ENCODE results near the gene IFITM5. TPM values are rescaled to one million over a fixed set of nuclear protein-coding genes. Genes with fewer than 3 reads are reported as not detected.

The IFITM5 gene
- total RNA-seq, 4 donors from 2014 or later = not detected

GRCh38 chr11:257766-258493, 41.4 kb downstream of the IFITM5 start:
- no peaks in the 10 kb centered on the region for H3K4me1 ChIP-seq
- DNase-seq (ENCODE audit: extremely low spot score) = no peak
- WGBS = 82% methylated on average over 12 of the region's 15 CpGs
- H3K9me3 ChIP-seq = no peaks in the 10 kb centered on the region
- TF ChIP-seq CTCF (IDR thresholded peaks at IDR 0.05) (no peak), EP300 (IDR thresholded peaks at IDR 0.05) (no peak), POLR2A (IDR thresholded peaks at IDR 0.05; ENCODE audit: low read depth) (no peak), POLR2AphosphoS5 (IDR thresholded peaks at IDR 0.05) (no peak)
- no peak overlapping the region for H3K4me3 ChIP-seq
- H3K36me3 ChIP-seq = peaks cover 8 to 12% (median 11%) of the 10 kb centered on the region in 4 donors
- H3K27ac ChIP-seq (replicated peaks in 1 of 4) = no peak overlapping the region
- H3K27me3 ChIP-seq = peaks cover 0 to 2% (median 0%) of the 10 kb centered on the region in 4 donors
- intact Hi-C loops (cut with DNase I) = no loop called here

- H3K27ac ChIP-seq (replicated peaks in 1 of 4) = no peak overlapping the region
- H3K4me3 ChIP-seq = no peak overlapping the region
- WGBS = 81% methylated on average over 9 of the region's 14 CpGs
- H3K36me3 ChIP-seq = peaks cover 15 to 19% (median 18%) of the 10 kb centered on the region in 4 donors
- H3K4me1 ChIP-seq = no peaks in the 10 kb centered on the region
- TF ChIP-seq CTCF (IDR thresholded peaks at IDR 0.05) (no peak), EP300 (IDR thresholded peaks at IDR 0.05) (no peak), POLR2AphosphoS5 (IDR thresholded peaks at IDR 0.05) (no peak), POLR2A (IDR thresholded peaks at IDR 0.05; ENCODE audit: low read depth) (no peak)
- intact Hi-C loops (cut with DNase I) = no loop called here
- DNase-seq (ENCODE audit: extremely low spot score) = no peak
- H3K9me3 ChIP-seq = no peaks in the 10 kb centered on the region
- H3K27me3 ChIP-seq = peaks cover 0 to 2% (median 0%) of the 10 kb centered on the region in 4 donors
Observed at GRCh38 chr11:256952-257737, 42.2 kb downstream of the IFITM5 start.

- Histone ChIP-seq H3K27ac (replicated peaks in 1 of 4) (no peak overlapping the region), H3K27me3 (peaks cover 0 to 2% (median 0%) of the 10 kb centered on the region in 4 donors), H3K36me3 (peaks cover 22 to 33% (median 32%) of the 10 kb centered on the region in 4 donors), H3K4me3 (no peak overlapping the region), H3K9me3 (no peaks in the 10 kb centered on the region), H3K4me1 (no peaks in the 10 kb centered on the region)
- TF ChIP-seq POLR2A (IDR thresholded peaks at IDR 0.05; ENCODE audit: low read depth) (no peak), EP300 (IDR thresholded peaks at IDR 0.05) (no peak), CTCF (IDR thresholded peaks at IDR 0.05) (no peak), POLR2AphosphoS5 (IDR thresholded peaks at IDR 0.05) (no peak)
- 90% methylated on average over 2 of the region's 2 CpGs for WGBS
- intact Hi-C loops (cut with DNase I) = no loop called here
- DNase-seq (ENCODE audit: extremely low spot score) = no peak
Observed at GRCh38 chr11:255816-256215, 43.5 kb downstream of the IFITM5 start.

GRCh38 chr11:255176-255575, 44.1 kb downstream of the IFITM5 start:
- H3K27me3 ChIP-seq = peaks cover 0 to under 1% (median 0%) of the 10 kb centered on the region in 4 donors
- H3K4me1 ChIP-seq = no peaks in the 10 kb centered on the region
- no peaks in the 10 kb centered on the region for H3K9me3 ChIP-seq
- H3K36me3 ChIP-seq = peaks cover 22 to 39% (median 38%) of the 10 kb centered on the region in 4 donors
- WGBS = 56% methylated on average over 3 of the region's 3 CpGs
- no peak for TF ChIP-seq POLR2A (IDR thresholded peaks at IDR 0.05; ENCODE audit: low read depth)
- no peak for TF ChIP-seq EP300 (IDR thresholded peaks at IDR 0.05)
- no peak for TF ChIP-seq POLR2AphosphoS5 (IDR thresholded peaks at IDR 0.05)
- TF ChIP-seq CTCF (IDR thresholded peaks at IDR 0.05) = no peak
- intact Hi-C loops (cut with DNase I) = no loop called here
- no peak overlapping the region for H3K4me3 ChIP-seq
- no peak for DNase-seq (ENCODE audit: extremely low spot score)
- no peak overlapping the region for H3K27ac ChIP-seq (replicated peaks in 1 of 4)

Data from esophagus muscularis mucosa (tissue), 4 donors.